Gastroesophageal sphincter (tissue), 3 donors: Measurements from ENCODE around the gene PTPRD.

Experiments
- EP300 ChIP-seq: sonication (generic); formaldehyde crosslinking; IDR thresholded peaks from one replicate; pipeline ENCODE4 v1.6.1; 2017; ENCODE audit warnings: antibody characterized with exemption, mild to moderate bottlenecking
- POLR2A ChIP-seq, 2 donors: fragments of 450-650 bp; IDR thresholded peaks; one replicate each; pipeline ENCODE4 v1.6.1; 2017; ENCODE audit warnings: antibody characterized with exemption in 2 of 2, mild to moderate bottlenecking in 2 of 2, moderate library complexity in 1 of 2
- TF ChIP-seq, protein P1 (sequence below), 4 experiments: fragments of 200-600 bp in 2 of 4; fragments of 450-650 bp in 2 of 4; sonication (generic) in 1 of 4; IDR thresholded peaks; one replicate each; pipeline ENCODE4 v1.5.1; 2017 to 2019; ENCODE audit warnings: antibody characterized with exemption in 4 of 4, mild to moderate bottlenecking in 2 of 4, moderate library complexity in 2 of 4

DNA sequence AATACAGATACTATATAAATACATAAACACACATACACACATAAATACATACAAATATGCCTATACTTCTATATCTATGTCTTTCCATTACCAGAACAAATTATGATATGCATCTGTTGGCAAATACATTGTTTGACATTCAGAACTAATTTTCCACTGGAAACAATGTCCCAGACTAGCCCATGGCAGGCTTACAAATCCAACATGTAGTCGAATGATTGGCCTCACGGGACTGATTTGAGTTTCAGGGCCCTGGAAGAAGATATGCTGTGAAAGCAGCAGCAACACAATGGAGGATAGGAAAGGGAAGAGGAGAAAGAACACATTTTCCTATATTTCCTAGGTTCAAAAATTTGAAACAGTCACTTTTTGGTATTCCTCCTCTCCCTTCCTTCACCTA is 1932.1 kb downstream of the PTPRD start:
- TF ChIP-seq, protein P1, sequence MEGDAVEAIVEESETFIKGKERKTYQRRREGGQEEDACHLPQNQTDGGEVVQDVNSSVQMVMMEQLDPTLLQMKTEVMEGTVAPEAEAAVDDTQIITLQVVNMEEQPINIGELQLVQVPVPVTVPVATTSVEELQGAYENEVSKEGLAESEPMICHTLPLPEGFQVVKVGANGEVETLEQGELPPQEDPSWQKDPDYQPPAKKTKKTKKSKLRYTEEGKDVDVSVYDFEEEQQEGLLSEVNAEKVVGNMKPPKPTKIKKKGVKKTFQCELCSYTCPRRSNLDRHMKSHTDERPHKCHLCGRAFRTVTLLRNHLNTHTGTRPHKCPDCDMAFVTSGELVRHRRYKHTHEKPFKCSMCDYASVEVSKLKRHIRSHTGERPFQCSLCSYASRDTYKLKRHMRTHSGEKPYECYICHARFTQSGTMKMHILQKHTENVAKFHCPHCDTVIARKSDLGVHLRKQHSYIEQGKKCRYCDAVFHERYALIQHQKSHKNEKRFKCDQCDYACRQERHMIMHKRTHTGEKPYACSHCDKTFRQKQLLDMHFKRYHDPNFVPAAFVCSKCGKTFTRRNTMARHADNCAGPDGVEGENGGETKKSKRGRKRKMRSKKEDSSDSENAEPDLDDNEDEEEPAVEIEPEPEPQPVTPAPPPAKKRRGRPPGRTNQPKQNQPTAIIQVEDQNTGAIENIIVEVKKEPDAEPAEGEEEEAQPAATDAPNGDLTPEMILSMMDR (IDR thresholded peaks at IDR 0.05), result no peak
- no peak for TF ChIP-seq EP300
- TF ChIP-seq POLR2A (IDR thresholded peaks at IDR 0.05), result no peak
